Prostate gland (tissue), 2 donors: ENCODE data around the gene TPX2. TPM values are rescaled to one million over a fixed set of nuclear protein-coding genes. Genes with fewer than 3 reads are reported as not detected.
"Not testable (repeated sequence)": the region's sequence is repeated elsewhere in the genome, so short reads cannot be mapped to it uniquely, and the experiment has no call there.

Experiments used
- DNase-seq: peaks from one replicate; pipeline ENCODE4 v3.0.0-alpha.2; 2019; ENCODE audit warnings: low spot score
- H3K27ac ChIP-seq, 2 donors: fragments of 200-600 bp; sonication (generic); 2 replicates each; pipeline ENCODE4 v1.5.1; 2017 to 2019
- H3K27me3 ChIP-seq: fragments of 200-600 bp; sonication (generic); replicated peaks from 2 replicates; pipeline ENCODE4 v1.5.1; 2019; ENCODE audit not compliant: insufficient read depth
- H3K36me3 ChIP-seq, 2 donors: fragments of 200-600 bp; sonication (generic); 1 replicate in 1 of 2; 2 replicates in 1 of 2; pipeline versions ENCODE4 v1.5.1 to v1.8.1; 2017 to 2019
- H3K4me1 ChIP-seq: fragments of 200-600 bp; sonication (generic); replicated peaks from 2 replicates; pipeline ENCODE4 v1.5.1; 2019
- H3K4me3 ChIP-seq, 2 donors: fragments of 200-600 bp; sonication (generic); 2 replicates each; pipeline ENCODE4 v1.5.1; 2017 to 2019
- H3K9me3 ChIP-seq: fragments of 200-600 bp; sonication (generic); 2 replicates; pipeline ENCODE4 v1.5.1; 2017
- CTCF ChIP-seq, 4 experiments: fragments of 200-600 bp in 2 of 4; fragments of 450-650 bp in 2 of 4; sonication (generic) in 2 of 4; IDR thresholded peaks; 1 replicate in 3 of 4; 2 replicates in 1 of 4; pipeline ENCODE4 v1.5.1; 2016 to 2019; ENCODE audit warnings: antibody characterized with exemption in 4 of 4, mild to moderate bottlenecking in 2 of 4, moderate library complexity in 2 of 4
- POLR2A ChIP-seq: fragments of 450-650 bp; IDR thresholded peaks from one replicate; pipeline ENCODE4 v1.6.1; 2016; ENCODE audit warnings: antibody characterized with exemption, mild to moderate bottlenecking
- POLR2AphosphoS5 ChIP-seq: sonication (generic); formaldehyde crosslinking; IDR thresholded peaks from one replicate; pipeline ENCODE4 v1.6.1; 2017; ENCODE audit warnings: antibody characterized with exemption
- WGBS: methylation state at CpG from one replicate; pipeline ENCODE4 v1.1.5; 2018; 5-methylcytosine and 5-hydroxymethylcytosine counted together
- intact Hi-C: fragments of 100-400 bp; cut with DNase I; formaldehyde crosslinking; loops from one replicate; pipeline ENCODE4 v1.14.2; 2022
- total RNA-seq, 2 donors: library from RNA; depleted of rRNA; stranded (reverse); fragments of >200 nt; gene quantifications; one replicate each; pipeline ENCODE4 v1.1.0, GENCODE V29; 2016

The TPX2 gene
- total RNA-seq, 2 donors from 2014 or later, result 1.4 to 23.2 TPM

DNA sequence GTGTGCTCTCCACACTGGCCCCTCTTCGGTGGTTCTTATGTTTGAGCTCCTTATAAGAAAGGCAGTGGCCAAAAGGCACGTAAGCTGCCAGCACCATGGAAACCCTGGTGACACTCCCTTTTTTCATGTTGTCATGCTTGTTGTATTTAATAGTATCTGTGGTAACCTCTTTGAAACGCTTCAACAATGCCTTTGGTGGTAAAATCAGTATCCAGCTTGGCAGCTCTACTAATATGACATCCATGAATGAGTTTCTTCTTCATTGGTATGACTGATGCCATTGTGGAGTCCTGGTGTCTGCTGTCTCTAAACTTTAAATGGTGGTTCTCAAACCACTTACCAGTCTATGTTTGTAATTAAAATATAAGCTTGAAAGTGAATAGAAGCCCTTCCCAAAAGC is 69.4 kb downstream of the TPX2 start:
- Histone ChIP-seq H3K27ac (no peak overlapping the region), H3K36me3 (no peaks in the 10 kb centered on the region), H3K27me3 (no peaks in the 10 kb centered on the region), H3K4me1 (no peaks in the 10 kb centered on the region), H3K9me3 (no peaks in the 10 kb centered on the region), H3K4me3 (no peak overlapping the region)
- DNase-seq, result no peak
- 84% methylated on average over 3 of the region's 3 CpGs for WGBS
- intact Hi-C loops, result no loop called here
- TF ChIP-seq POLR2AphosphoS5 (no peak), CTCF (IDR thresholded peaks at IDR 0.05) (no peak), POLR2A (no peak)

- no peaks in the 10 kb centered on the region for H3K27me3 ChIP-seq
- DNase-seq, result no peak
- H3K27ac ChIP-seq, result no peak overlapping the region
- no peaks in the 10 kb centered on the region for H3K9me3 ChIP-seq
- WGBS, result 73% methylated on average over 3 of the region's 3 CpGs
- H3K4me3 ChIP-seq, result no peak overlapping the region
- no peaks in the 10 kb centered on the region for H3K36me3 ChIP-seq
- no peak for TF ChIP-seq POLR2A
- no peak for TF ChIP-seq POLR2AphosphoS5
- no peak for TF ChIP-seq CTCF (IDR thresholded peaks at IDR 0.05)
- H3K4me1 ChIP-seq, result no peaks in the 10 kb centered on the region
- intact Hi-C loops, result no loop called here
These were observed 70.6 kb downstream of the TPX2 start for GRCh38 chr20:31809661-31810060.

DNA sequence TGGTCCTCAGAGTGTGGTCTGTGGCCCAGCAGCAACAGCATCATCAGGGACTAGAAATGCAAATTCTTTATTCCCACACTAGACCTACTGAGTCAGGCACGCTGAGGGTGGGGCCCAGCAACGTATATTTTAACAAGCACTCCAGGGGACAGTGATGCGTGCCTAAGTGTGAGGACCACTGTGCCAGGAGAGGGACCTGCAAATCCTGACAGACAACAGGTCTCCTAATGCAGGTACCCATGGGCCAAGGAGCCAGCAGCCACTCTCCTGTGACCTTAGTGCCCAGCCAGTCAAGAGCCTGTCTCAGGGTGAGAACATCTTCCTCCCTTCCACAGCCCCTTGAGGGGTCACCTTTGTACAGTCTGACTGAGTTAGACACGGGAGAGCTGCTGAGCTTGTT is 72.1 kb downstream of the TPX2 start:
- no peaks in the 10 kb centered on the region for H3K36me3 ChIP-seq
- intact Hi-C loops, result no loop called here
- H3K4me3 ChIP-seq, result no peak overlapping the region
- WGBS, result 92% methylated on average over 4 of the region's 4 CpGs
- no peaks in the 10 kb centered on the region for H3K9me3 ChIP-seq
- DNase-seq, result no peak
- no peaks in the 10 kb centered on the region for H3K27me3 ChIP-seq
- no peaks in the 10 kb centered on the region for H3K4me1 ChIP-seq
- no peak overlapping the region for H3K27ac ChIP-seq
- TF ChIP-seq POLR2AphosphoS5, result no peak
- TF ChIP-seq POLR2A, result no peak
- no peak for TF ChIP-seq CTCF (IDR thresholded peaks at IDR 0.05)

GRCh38 chr20:31811796-31812728 is 73.0 kb downstream of the TPX2 start:
- Histone ChIP-seq H3K4me3 (no peak overlapping the region), H3K36me3 (no peaks in the 10 kb centered on the region), H3K9me3 (no peaks in the 10 kb centered on the region), H3K27ac (no peak overlapping the region), H3K27me3 (no peaks in the 10 kb centered on the region), H3K4me1 (no peaks in the 10 kb centered on the region)
- TF ChIP-seq POLR2AphosphoS5 (no peak), CTCF (IDR thresholded peaks at IDR 0.05) (no peak), POLR2A (no peak)
- intact Hi-C loops, result no loop called here
- WGBS, result 70% methylated on average over 15 of the region's 15 CpGs
- no peak for DNase-seq

DNA sequence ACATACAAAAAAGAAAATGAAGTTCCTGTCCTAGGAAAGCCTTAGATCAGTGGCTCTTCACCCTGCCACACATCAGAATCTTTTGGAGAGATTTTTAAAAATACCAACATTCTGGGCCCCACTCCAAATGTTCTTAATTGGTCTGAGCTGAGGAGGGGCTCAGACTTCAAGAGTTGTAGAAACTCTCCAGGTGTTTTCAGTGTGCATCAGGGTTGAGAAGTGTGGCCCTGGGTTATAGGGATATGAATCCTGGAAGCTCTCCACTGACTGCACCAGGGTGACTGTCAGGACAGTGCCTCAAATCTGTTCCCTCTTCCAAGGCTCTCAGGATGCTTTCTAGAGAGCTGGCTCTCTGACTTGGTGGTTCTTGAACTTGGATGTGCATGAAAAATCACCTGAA is 74.5 kb downstream of the TPX2 start:
- no peak overlapping the region for H3K4me3 ChIP-seq
- no peak overlapping the region for H3K27ac ChIP-seq
- no peaks in the 10 kb centered on the region for H3K9me3 ChIP-seq
- no peak for DNase-seq
- H3K27me3 ChIP-seq, result no peaks in the 10 kb centered on the region
- intact Hi-C loops, result no loop called here
- no peaks in the 10 kb centered on the region for H3K4me1 ChIP-seq
- no peaks in the 10 kb centered on the region for H3K36me3 ChIP-seq
- no peak for TF ChIP-seq CTCF (IDR thresholded peaks at IDR 0.05)
- no peak for TF ChIP-seq POLR2A
- no peak for TF ChIP-seq POLR2AphosphoS5

DNA sequence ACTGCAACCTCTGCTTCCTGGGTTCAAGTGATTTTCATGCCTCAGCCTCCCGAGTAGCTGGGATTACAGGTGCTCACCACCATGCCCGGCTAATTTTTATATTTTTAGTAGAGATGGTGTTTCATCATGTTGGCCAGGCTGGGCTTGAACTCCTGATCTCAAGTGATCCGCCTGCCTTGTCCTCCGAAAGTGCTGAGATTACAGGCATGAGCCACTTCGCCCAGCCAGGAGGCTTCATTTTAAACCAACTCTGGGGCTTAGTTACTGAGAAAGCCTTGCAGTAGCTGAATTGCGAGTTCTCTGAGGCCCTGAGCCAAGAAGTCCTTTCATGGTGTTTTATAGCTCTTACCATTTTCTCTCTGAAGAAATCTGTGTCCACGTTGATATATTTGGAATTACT is 75.1 kb downstream of the TPX2 start:
- WGBS, result 49% methylated on average over 7 of the region's 7 CpGs
- H3K27me3 ChIP-seq, DNase-seq, H3K4me1 ChIP-seq, H3K4me3 ChIP-seq, H3K27ac ChIP-seq, H3K9me3 ChIP-seq, intact Hi-C loops, H3K36me3 ChIP-seq: not testable (repeated sequence)
